ENCODE results near the gene NEDD9.

The NEDD9 gene

DNA sequence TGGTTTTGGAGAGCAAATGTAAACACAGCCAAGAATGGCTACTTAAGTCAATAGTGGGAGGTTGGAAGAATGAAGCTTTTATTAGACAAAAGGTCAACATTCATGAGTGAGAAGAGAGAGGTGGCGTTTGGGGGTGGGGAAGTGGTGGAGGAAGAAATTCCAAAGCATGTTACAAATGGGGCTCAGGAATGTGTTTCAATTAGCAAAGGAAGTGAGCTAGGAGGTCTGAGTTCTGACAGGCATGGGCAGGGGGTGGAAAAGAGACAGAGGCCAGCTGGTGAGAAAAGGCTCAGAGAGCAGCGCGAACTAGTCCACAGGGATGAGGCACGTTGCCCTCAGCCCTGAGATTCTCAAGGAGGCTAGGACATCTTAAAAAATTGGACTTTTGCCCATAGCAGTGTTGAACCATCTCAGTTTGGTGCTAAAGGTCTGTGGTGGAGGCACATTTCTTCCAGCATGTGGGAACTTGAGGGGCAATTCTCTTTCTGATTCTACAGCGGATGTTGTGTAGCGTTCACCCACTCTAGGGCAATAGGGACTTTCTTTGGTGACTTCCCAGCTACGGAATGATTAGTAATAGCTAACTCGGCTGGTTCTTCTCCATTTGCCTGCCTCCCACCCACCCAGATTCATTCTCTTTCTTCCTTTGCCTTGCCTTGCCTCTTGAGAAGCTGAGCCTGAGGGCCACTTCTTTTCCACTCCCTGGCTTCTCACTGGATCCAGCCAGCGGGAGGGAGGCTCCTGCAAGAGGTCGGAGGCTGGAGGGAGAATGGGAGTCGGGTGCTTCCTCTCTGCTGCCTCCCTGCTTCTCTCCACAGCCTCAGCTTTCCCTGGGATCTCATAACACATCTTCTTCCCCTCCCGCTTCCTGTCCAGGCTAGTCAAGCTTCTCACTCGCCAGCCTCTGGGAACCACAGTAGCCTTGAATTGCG is 45.1 kb upstream of the NEDD9 start:
- peak; percentile 77 for DNase-seq (ENCODE audit: extremely low spot score)
- ChIA-PET CTCF (interaction anchor here (0.8 to 4.9 kb wide), 16 partner anchors 10 to 298 kb away, joined by 3 to 36 read pairs (median 3); no protein-coding TSS in a partner anchor), POLR2A (interaction anchor here (1.3 kb wide), 1 partner anchor 45 kb away, joined by 3 read pairs; the partner anchor contains the start of gene NEDD9)
- no peak for TF ChIP-seq CTCF (IDR thresholded peaks at IDR 0.05; ENCODE audit: control extremely low read depth, extremely low read depth, low read depth, missing control alignments)

GRCh38 chr6:11276911-11277274 is 44.4 kb upstream of the NEDD9 start:
- TF ChIP-seq CTCF (IDR thresholded peaks at IDR 0.05; ENCODE audit: control extremely low read depth, extremely low read depth, low read depth, missing control alignments), result no peak
- CTCF ChIA-PET, result interaction anchor here (0.8 to 4.9 kb wide), 8 partner anchors 14 to 299 kb away, joined by 3 to 36 read pairs (median 4); no protein-coding TSS in a partner anchor
- DNase-seq (ENCODE audit: extremely low spot score), result no peak
- POLR2A ChIA-PET, result interaction anchor here (1.3 kb wide), 1 partner anchor 44 kb away, joined by 3 read pairs; the partner anchor contains the start of gene NEDD9

- POLR2A ChIA-PET, result no interaction called here
- TF ChIP-seq CTCF (IDR thresholded peaks at IDR 0.05; ENCODE audit: control extremely low read depth, extremely low read depth, low read depth, missing control alignments), result no peak
Measured at GRCh38 chr6:11276228-11276627, 43.8 kb upstream of the NEDD9 start.

GRCh38 chr6:11275598-11275997 is 43.1 kb upstream of the NEDD9 start:
- peak; percentile 77 for DNase-seq (ENCODE audit: extremely low spot score)
- TF ChIP-seq CTCF (IDR thresholded peaks at IDR 0.05; ENCODE audit: control extremely low read depth, extremely low read depth, low read depth, missing control alignments), result no peak
- ChIA-PET CTCF (interaction anchor here (1.1 to 4.9 kb wide), 4 partner anchors 13 to 220 kb away, joined by 4 to 36 read pairs (median 16); no protein-coding TSS in a partner anchor), POLR2A (no interaction called here)

More at GRCh38 chr6:11276228-11276627, 43.8 kb upstream of the NEDD9 start:
- CTCF ChIA-PET, result interaction anchor here (1.1 to 4.9 kb wide), 4 partner anchors 14 to 220 kb away, joined by 4 to 36 read pairs (median 17); no protein-coding TSS in a partner anchor
- no peak for DNase-seq (ENCODE audit: extremely low spot score)

- CTCF ChIA-PET, result no interaction called here
- POLR2A ChIA-PET, result no interaction called here
- TF ChIP-seq CTCF (IDR thresholded peaks at IDR 0.05; ENCODE audit: control extremely low read depth, extremely low read depth, low read depth, missing control alignments), result no peak
- DNase-seq (ENCODE audit: extremely low spot score), result no peak
Measured at GRCh38 chr6:11273406-11274065, 41.1 kb upstream of the NEDD9 start.

DNA sequence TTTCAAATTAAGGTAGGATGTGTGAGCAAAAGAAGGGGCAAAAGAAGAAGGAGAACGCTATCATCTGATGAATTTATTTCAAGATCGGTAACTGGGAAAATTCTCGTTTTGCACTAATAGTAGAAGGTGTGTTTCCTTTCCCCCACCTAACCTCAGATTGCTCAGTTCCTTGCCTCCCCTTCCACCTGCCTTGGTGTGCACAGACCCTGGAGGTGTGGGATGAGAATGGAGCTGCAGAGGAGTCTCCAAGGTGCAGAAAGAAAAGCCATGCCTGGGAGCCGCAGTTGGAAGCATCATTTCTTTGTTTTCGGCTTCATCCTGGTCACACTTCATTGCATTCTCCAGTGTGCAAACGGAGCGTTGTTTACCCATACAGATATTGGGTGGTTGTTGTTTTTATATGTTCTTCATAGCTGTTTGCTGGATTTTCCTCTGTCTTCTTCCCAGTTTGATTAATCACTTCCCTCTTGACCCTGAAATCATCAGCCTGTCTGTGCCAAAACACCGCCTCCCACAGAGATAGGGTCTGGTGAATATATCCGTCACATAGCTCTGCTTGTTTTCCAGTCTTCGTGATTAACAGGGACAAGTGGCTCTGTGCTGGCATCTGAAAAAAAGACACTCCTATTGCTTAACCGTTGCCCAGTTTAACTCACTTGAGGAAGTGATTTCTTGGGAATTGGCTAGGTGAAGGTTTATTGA is 40.2 kb upstream of the NEDD9 start:
- no peak for DNase-seq (ENCODE audit: extremely low spot score)
- ChIA-PET CTCF (no interaction called here), POLR2A (no interaction called here)
- TF ChIP-seq CTCF (IDR thresholded peaks at IDR 0.05; ENCODE audit: control extremely low read depth, extremely low read depth, low read depth, missing control alignments), result no peak
